ENCODE data around the gene ARMC5. TPM values are rescaled to one million over a fixed set of nuclear protein-coding genes. Genes with fewer than 3 reads are reported as not detected.

ARMC5 gene
- total and polyA plus RNA-seq, 8 donors = 2.6 to 29.8 (median 11.3) TPM; not detected in 1

DNA sequence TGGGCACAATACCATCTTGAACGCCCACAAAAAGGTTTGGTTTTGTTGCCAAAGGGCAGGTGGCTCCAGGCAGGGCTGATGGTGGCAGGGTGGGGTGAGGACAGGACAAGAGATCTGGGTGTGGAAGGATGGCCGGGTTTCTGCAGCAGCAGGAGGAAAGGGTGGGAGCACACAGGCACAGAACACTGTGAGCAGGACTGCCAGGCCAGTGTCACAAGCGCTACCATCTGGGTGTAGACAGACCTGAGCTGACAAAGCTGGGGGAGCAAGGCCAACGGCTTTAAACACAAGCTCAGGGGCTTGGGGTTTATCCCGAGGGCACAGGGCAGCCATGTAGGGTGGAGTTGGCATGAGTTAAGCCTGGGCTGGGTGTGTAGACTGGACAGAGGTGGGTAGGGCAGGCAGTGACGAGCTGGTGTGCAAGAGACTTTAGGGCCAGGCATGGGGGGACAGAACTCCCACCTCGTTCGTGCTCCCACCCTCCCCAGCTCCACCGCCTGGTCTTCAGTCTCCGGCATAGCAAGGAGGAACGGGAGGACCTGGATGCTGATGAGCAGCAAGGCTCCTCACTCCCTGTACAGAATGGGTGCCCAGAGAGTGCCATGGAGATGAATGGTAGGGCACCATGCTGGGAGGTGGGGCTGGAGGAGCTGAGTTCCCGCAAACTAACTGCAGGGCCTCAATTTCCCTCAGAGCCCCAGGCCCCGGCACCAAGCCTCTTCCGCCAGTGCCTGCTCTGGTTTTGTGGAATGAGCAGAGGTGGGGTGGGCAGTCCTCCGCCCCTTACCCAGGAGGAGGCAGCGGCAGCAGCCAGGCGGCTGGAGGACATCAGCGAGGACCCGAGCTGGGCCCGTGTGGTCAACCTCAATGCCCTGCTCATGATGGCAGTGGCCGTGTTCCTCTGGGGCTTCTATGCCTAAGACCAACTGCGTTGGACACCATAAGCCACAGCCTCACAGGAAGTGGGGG is 30.6 kb downstream of the ARMC5 start:
- H3K27ac ChIP-seq = no peak overlapping the region
- H3K4me1 ChIP-seq = peaks cover 22 to 29% (median 26%) of the 10 kb centered on the region in 4 donors
- 81 to 87% (median 85%) methylated on average over 7 to 22 of the region's 22 CpGs for WGBS, 5 donors
- H3K4me3 ChIP-seq = no peak overlapping the region
- no peak for TF ChIP-seq EP300 (IDR thresholded peaks at IDR 0.05)
- no peak for TF ChIP-seq POLR2AphosphoS5 (IDR thresholded peaks at IDR 0.05)
- TF ChIP-seq, protein P1, sequence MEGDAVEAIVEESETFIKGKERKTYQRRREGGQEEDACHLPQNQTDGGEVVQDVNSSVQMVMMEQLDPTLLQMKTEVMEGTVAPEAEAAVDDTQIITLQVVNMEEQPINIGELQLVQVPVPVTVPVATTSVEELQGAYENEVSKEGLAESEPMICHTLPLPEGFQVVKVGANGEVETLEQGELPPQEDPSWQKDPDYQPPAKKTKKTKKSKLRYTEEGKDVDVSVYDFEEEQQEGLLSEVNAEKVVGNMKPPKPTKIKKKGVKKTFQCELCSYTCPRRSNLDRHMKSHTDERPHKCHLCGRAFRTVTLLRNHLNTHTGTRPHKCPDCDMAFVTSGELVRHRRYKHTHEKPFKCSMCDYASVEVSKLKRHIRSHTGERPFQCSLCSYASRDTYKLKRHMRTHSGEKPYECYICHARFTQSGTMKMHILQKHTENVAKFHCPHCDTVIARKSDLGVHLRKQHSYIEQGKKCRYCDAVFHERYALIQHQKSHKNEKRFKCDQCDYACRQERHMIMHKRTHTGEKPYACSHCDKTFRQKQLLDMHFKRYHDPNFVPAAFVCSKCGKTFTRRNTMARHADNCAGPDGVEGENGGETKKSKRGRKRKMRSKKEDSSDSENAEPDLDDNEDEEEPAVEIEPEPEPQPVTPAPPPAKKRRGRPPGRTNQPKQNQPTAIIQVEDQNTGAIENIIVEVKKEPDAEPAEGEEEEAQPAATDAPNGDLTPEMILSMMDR (IDR thresholded peaks at IDR 0.05) = no peak
- no peak for TF ChIP-seq POLR2A (IDR thresholded peaks at IDR 0.05)
- no peak for DNase-seq
- peaks cover 10 to 53% (median 48%) of the 10 kb centered on the region in 4 donors for H3K36me3 ChIP-seq
- H3K9me3 ChIP-seq = no peaks in the 10 kb centered on the region
- intact Hi-C loops (cut with DNase I; ENCODE audit: low total_unique reads) = no loop called here
- peaks cover 0 to 38% (median 0%) of the 10 kb centered on the region in 3 donors for H3K27me3 ChIP-seq

DNA sequence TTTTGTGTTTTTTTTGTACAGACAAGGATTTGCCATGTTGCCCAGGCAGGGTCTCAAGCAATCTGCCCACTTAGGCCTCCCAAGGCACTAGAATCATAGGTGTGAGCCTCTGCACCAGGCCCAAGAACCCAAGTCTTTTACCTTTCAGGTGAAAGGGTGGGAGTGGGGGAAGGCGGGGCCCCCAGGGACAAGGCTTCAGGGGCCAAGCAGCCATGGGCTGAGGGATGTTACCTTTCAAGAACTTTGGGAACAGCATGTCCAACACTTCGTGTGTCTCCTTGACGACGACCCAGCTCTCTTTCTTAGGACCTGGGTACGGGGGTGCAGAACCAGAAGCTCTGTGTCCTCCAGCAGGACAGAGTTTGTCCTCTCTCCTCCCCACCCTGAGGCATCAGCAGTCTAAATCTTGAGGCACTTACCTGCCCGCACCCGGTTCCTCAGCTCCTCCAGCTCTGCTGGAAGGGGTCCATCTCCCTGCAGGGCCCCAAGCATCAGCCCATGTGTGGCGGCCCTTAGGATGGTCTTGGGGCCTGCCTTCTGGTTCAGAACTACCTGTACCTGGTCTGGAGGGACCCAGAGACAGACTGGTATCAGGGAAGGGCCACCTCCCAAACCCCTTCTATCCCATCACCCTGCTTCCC is 32.6 kb downstream of the ARMC5 start:
- peaks cover 27 to 73% (median 68%) of the 10 kb centered on the region in 4 donors for H3K36me3 ChIP-seq
- TF ChIP-seq, protein P1 (IDR thresholded peaks at IDR 0.05) = no peak
- TF ChIP-seq EP300 (IDR thresholded peaks at IDR 0.05) (no peak), POLR2AphosphoS5 (IDR thresholded peaks at IDR 0.05) (no peak), POLR2A (IDR thresholded peaks at IDR 0.05) (no peak)
- H3K4me3 ChIP-seq = no peak overlapping the region
- H3K9me3 ChIP-seq = no peaks in the 10 kb centered on the region
- peaks cover 19 to 24% (median 22%) of the 10 kb centered on the region in 4 donors for H3K4me1 ChIP-seq
- WGBS, 5 donors = 95 to 96% (median 95%) methylated on average over 7 to 8 of the region's 8 CpGs
- H3K27me3 ChIP-seq = peaks cover 0 to 18% (median 0%) of the 10 kb centered on the region in 3 donors
- H3K27ac ChIP-seq = no peak overlapping the region
- DNase-seq = no peak
- intact Hi-C loops (cut with DNase I; ENCODE audit: low total_unique reads) = no loop called here

DNA sequence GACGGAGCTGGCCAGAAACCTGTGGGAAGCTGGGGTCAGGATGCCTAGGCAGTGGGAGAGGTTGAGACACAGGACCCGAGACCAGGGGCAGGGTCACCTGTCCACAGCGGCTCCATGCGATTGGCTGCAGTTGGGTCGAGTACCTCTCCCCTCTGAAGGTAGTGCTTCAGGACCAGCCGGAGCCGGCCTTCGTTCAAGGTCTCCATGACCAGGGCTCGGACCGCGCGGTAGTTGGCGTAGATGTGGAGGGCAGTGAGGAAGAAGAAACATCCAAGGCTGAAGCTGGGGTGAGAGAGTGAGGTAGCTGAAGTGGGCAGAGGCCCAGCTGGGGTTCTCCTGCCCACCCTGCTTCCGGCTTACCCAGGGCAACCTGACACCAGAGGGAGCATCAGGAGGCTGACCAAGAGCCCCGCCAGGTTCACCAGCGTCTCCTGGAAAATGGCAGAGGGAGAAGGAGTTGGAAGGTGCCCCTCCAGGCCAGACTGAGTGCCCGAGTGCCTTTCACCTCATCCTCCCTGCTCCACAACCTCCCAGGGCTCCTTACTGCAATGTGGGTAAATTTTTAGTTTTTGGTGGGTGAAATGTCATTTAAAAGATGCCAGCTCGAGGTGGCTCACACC is 34.3 kb downstream of the ARMC5 start:
- Histone ChIP-seq H3K4me3 (no peak overlapping the region), H3K27me3 (peaks cover 0 to 2% (median 0%) of the 10 kb centered on the region in 3 donors), H3K9me3 (no peaks in the 10 kb centered on the region), H3K4me1 (peaks cover 2 to 7% (median 5%) of the 10 kb centered on the region in 4 donors), H3K36me3 (peaks cover 32 to 90% (median 85%) of the 10 kb centered on the region in 4 donors), H3K27ac (no peak overlapping the region)
- WGBS, 5 donors = 92 to 95% (median 94%) methylated on average over 14 to 18 of the region's 18 CpGs
- TF ChIP-seq, protein P1 (IDR thresholded peaks at IDR 0.05) = no peak
- intact Hi-C loops (cut with DNase I; ENCODE audit: low total_unique reads) = no loop called here
- DNase-seq = no peak

DNA sequence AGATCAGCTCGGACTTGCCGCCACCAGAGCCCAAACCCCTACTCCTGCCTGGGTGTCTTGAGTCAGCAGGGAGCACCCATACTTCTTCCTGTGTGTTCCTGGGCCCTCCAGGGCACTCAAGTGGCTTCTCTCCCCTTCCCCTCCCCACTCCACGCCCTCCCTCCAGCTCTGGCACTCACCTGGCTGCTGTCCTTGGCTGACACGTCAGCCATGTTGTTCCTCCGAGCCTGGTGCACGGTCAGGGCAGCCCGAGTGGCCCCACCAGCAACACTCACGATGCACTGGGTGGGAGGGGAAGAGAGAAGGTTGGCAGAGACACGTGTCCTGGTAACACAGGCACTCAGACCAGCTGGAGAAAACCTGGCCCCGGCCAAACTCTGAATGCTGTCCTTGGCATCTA is 37.4 kb downstream of the ARMC5 start:
- 84 to 89% (median 87%) methylated on average over 8 to 10 of the region's 10 CpGs for WGBS, 5 donors
- Histone ChIP-seq H3K27me3 (no peaks in the 10 kb centered on the region), H3K27ac (no peak overlapping the region), H3K4me3 (no peak overlapping the region), H3K36me3 (peaks cover 44 to 92% (median 90%) of the 10 kb centered on the region in 4 donors), H3K4me1 (peaks cover 0 to 7% (median 0%) of the 10 kb centered on the region in 4 donors), H3K9me3 (no peaks in the 10 kb centered on the region)
- TF ChIP-seq, protein P1 (IDR thresholded peaks at IDR 0.05) = no peak
- TF ChIP-seq EP300 (IDR thresholded peaks at IDR 0.05) (no peak), POLR2A (IDR thresholded peaks at IDR 0.05) (no peak), POLR2AphosphoS5 (IDR thresholded peaks at IDR 0.05) (no peak)
- no peak for DNase-seq
- intact Hi-C loops (cut with DNase I; ENCODE audit: low total_unique reads) = no loop called here

Data from stomach (tissue), 9 donors.